Measurements from ENCODE around the gene KRT2.

Gene KRT2

DNA sequence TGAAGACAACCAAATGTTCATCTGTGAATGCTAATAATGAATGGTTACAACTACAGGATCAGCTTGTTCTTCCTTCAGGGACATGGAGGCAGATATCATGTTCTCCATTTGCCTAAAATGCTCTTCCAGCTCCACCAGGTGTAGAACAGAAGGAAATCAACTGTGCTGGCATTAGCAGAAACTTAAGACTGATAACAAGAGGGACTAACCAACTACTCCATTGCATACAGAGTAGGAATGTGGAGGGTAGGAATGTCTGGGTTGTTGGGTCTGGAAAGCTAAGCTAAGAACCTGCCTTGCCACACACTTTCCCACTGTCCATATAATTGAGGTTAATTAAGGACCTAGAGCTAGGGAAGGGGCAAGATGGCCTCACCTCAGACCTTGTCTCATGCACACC is 11.4 kb upstream of the KRT2 start:
- intact Hi-C loops (cut with DNase I; ENCODE audit: low total_unique reads), result no loop called here
- TF ChIP-seq CTCF (IDR thresholded peaks at IDR 0.05), result no peak

GRCh38 chr12:52662918-52663229 is 10.9 kb upstream of the KRT2 start:
- TF ChIP-seq CTCF (IDR thresholded peaks at IDR 0.05), result no peak
- Histone ChIP-seq H3K36me3 (no peaks in the 10 kb centered on the region), H3K9me3 (no peaks in the 10 kb centered on the region), H3K27ac (no peak overlapping the region), H3K4me3 (no peak overlapping the region), H3K27me3 (peaks cover 0 to 38% of the 10 kb centered on the region in 2 donors), H3K4me1 (no peaks in the 10 kb centered on the region)
- DNase-seq, result no peak
- intact Hi-C loops (cut with DNase I; ENCODE audit: low total_unique reads), result no loop called here

More for the DNA sequence above, 11.4 kb upstream of the KRT2 start:
- H3K4me1 ChIP-seq, result no peaks in the 10 kb centered on the region
- no peak for DNase-seq
- no peak overlapping the region for H3K4me3 ChIP-seq
- H3K36me3 ChIP-seq, result no peaks in the 10 kb centered on the region
- no peak overlapping the region for H3K27ac ChIP-seq
- no peaks in the 10 kb centered on the region for H3K9me3 ChIP-seq
- peaks cover 0 to 33% of the 10 kb centered on the region in 2 donors for H3K27me3 ChIP-seq

- Histone ChIP-seq H3K27me3 (peaks cover 0 to 38% of the 10 kb centered on the region in 2 donors), H3K4me1 (no peaks in the 10 kb centered on the region), H3K36me3 (no peaks in the 10 kb centered on the region), H3K9me3 (no peaks in the 10 kb centered on the region), H3K27ac (no peak overlapping the region), H3K4me3 (no peak overlapping the region)
- TF ChIP-seq CTCF (IDR thresholded peaks at IDR 0.05), result no peak
- DNase-seq, result no peak
- intact Hi-C loops (cut with DNase I; ENCODE audit: low total_unique reads), result no loop called here
Measured at GRCh38 chr12:52662093-52662917, 10.3 kb upstream of the KRT2 start.

GRCh38 chr12:52661668-52662067 is 9.7 kb upstream of the KRT2 start:
- intact Hi-C loops (cut with DNase I; ENCODE audit: low total_unique reads), result no loop called here
- no peak overlapping the region for H3K27ac ChIP-seq
- no peaks in the 10 kb centered on the region for H3K36me3 ChIP-seq
- no peaks in the 10 kb centered on the region for H3K9me3 ChIP-seq
- DNase-seq, result no peak
- H3K4me3 ChIP-seq, result no peak overlapping the region
- peaks cover 0 to 40% of the 10 kb centered on the region in 2 donors for H3K27me3 ChIP-seq
- H3K4me1 ChIP-seq, result no peaks in the 10 kb centered on the region
- no peak for TF ChIP-seq CTCF (IDR thresholded peaks at IDR 0.05)

DNA sequence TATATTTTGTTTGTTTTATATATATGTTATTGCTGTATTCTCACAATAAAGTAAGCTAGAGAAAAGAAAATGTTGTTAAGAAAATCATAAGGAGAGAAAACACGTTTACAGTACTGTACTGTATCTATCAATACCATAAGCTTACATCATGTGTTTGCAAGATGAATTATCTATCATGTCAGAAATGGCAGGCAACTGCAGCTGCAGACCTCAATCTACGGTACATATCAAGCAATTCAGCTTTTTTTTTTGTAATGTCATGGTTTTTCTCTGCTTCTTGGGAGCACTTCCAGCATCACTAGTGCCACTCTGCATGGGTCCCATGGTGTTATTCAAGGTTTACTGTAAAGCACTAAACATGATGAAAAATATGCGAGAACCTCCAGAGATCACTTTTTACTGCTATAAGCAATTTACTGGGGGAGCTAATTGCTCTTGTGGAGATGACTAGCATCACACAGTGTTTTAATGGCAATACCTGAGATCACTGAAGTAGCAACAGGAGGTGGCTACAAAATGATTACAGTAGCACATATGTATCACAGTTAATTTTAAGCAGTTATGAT is 9.0 kb upstream of the KRT2 start:
- no peak overlapping the region for H3K27ac ChIP-seq
- no peak for DNase-seq
- no peaks in the 10 kb centered on the region for H3K36me3 ChIP-seq
- no peak overlapping the region for H3K4me3 ChIP-seq
- no peak for TF ChIP-seq CTCF (IDR thresholded peaks at IDR 0.05)
- peaks cover 0 to 40% of the 10 kb centered on the region in 2 donors for H3K27me3 ChIP-seq
- intact Hi-C loops (cut with DNase I; ENCODE audit: low total_unique reads), result no loop called here
- no peaks in the 10 kb centered on the region for H3K9me3 ChIP-seq
- no peaks in the 10 kb centered on the region for H3K4me1 ChIP-seq

Data from tibial artery (tissue), 4 donors.